Duodenal mucosa (tissue), 2 donors: Measurements from ENCODE around the gene DYSF.

ENCODE experiments used
- H3K27ac ChIP-seq: one replicate; pipeline ENCODE4 v1.7.0; 2013; ENCODE audit warnings: low read depth, low read length
- H3K27me3 ChIP-seq, 2 donors: one replicate each; pipeline ENCODE4 v1.7.0; 2013; ENCODE audit warnings: low read length in 2 of 2, control low read depth in 1 of 2; ENCODE audit not compliant: insufficient read depth in 2 of 2, control insufficient read depth in 1 of 2
- H3K36me3 ChIP-seq, 2 donors: one replicate each; pipeline ENCODE4 v1.7.0; 2013; ENCODE audit warnings: low read length in 2 of 2, control low read depth in 1 of 2; ENCODE audit not compliant: insufficient read depth in 2 of 2, control insufficient read depth in 1 of 2
- H3K4me1 ChIP-seq, 2 donors: one replicate each; pipeline ENCODE4 v1.7.0; 2013; ENCODE audit warnings: low read length in 2 of 2, control low read depth in 1 of 2; ENCODE audit not compliant: insufficient read depth in 2 of 2, control insufficient read depth in 1 of 2
- H3K4me3 ChIP-seq, 2 donors: one replicate each; pipeline ENCODE4 v1.7.0; 2013; ENCODE audit warnings: low read length in 2 of 2, low read depth in 1 of 2
- H3K9ac ChIP-seq, 2 donors: one replicate each; pipeline ENCODE4 v1.7.0; 2013; ENCODE audit warnings: low read length in 2 of 2, low read depth in 1 of 2
- H3K9me3 ChIP-seq, 2 donors: one replicate each; pipeline ENCODE4 v1.7.0; 2013; ENCODE audit warnings: low read length in 2 of 2, control low read depth in 1 of 2; ENCODE audit not compliant: control insufficient read depth in 1 of 2

DYSF gene

DNA sequence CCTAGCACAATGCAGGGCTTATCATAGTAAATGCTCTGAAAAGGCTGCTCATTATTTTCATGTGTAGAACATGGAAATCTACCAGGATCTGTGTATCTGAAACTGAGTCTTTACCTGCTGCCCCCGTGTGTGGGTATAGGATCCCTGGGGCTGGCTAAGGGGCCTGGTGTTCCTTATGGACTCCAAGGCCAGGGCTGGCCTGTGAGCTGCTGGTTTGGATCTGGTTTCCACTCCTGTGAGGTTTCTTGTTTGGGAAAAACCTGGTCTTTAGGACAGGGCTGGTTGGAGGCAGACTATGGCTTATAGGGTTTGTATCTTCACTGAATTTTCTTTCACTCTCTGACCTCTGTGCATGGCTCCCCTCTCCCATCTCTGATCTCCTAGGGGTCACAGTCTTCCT is 80.8 kb downstream of the DYSF start:
- Histone ChIP-seq H3K9ac (no peak overlapping the region), H3K4me1 (no peaks in the 10 kb centered on the region), H3K27ac (no peak overlapping the region), H3K9me3 (no peaks in the 10 kb centered on the region), H3K27me3 (no peaks in the 10 kb centered on the region), H3K36me3 (no peaks in the 10 kb centered on the region), H3K4me3 (no peak overlapping the region)

DNA sequence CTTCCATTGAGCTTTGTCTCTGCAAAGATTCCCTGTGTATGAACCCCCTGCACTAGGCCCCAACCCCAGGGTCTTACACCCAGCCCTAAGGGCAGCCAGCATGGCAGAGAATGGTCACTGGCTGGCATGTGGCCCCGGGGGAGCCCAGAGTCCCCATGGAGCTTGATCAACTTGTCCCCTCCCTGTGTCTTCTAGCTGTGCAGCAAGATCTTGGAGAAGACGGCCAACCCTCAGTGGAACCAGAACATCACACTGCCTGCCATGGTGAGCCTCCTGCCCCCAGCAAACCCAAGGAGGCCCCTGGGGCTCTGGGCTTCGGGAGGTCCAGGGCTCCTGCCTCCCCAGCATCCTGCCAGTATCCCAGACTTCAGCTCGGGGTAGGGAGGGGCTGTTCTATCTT is 81.5 kb downstream of the DYSF start:
- no peaks in the 10 kb centered on the region for H3K9me3 ChIP-seq
- no peak overlapping the region for H3K9ac ChIP-seq
- H3K4me1 ChIP-seq = no peaks in the 10 kb centered on the region
- no peaks in the 10 kb centered on the region for H3K36me3 ChIP-seq
- no peak overlapping the region for H3K4me3 ChIP-seq
- H3K27me3 ChIP-seq = no peaks in the 10 kb centered on the region
- H3K27ac ChIP-seq = no peak overlapping the region

- Histone ChIP-seq H3K27me3 (no peaks in the 10 kb centered on the region), H3K4me1 (no peaks in the 10 kb centered on the region), H3K36me3 (no peaks in the 10 kb centered on the region), H3K27ac (no peak overlapping the region), H3K9me3 (no peaks in the 10 kb centered on the region), H3K4me3 (no peak overlapping the region), H3K9ac (no peak overlapping the region)
These were observed 82.2 kb downstream of the DYSF start for GRCh38 chr2:71535526-71535925.

DNA sequence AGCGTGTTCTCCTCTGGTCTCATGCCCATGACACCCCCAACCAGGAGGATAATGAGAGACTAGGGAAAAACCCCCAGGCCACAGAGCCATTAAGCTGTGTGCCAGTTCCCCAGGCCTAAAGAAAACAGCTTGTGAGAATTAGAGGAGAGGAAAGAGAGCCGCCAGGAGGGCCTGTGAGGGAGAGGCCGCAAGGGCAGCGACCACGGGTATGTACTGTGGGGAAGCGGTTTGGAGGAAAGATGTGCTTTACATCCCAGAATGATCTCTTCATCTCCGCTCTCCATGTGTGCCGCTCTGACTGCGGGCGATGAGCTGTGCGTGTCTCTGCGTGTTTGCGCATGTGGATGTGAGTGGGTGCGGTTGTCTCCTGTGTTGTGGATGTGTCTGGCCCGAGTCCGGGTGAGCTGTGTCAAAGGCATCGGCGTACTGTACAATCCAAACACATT is 82.9 kb downstream of the DYSF start:
- Histone ChIP-seq H3K9ac (no peak overlapping the region), H3K36me3 (no peaks in the 10 kb centered on the region), H3K4me3 (no peak overlapping the region), H3K27me3 (no peaks in the 10 kb centered on the region), H3K9me3 (no peaks in the 10 kb centered on the region), H3K27ac (no peak overlapping the region), H3K4me1 (no peaks in the 10 kb centered on the region)

GRCh38 chr2:71538241-71538640 is 84.9 kb downstream of the DYSF start:
- Histone ChIP-seq H3K4me1 (no peaks in the 10 kb centered on the region), H3K4me3 (no peak overlapping the region), H3K27me3 (no peaks in the 10 kb centered on the region), H3K9me3 (no peaks in the 10 kb centered on the region), H3K36me3 (no peaks in the 10 kb centered on the region), H3K9ac (no peak overlapping the region), H3K27ac (no peak overlapping the region)

DNA sequence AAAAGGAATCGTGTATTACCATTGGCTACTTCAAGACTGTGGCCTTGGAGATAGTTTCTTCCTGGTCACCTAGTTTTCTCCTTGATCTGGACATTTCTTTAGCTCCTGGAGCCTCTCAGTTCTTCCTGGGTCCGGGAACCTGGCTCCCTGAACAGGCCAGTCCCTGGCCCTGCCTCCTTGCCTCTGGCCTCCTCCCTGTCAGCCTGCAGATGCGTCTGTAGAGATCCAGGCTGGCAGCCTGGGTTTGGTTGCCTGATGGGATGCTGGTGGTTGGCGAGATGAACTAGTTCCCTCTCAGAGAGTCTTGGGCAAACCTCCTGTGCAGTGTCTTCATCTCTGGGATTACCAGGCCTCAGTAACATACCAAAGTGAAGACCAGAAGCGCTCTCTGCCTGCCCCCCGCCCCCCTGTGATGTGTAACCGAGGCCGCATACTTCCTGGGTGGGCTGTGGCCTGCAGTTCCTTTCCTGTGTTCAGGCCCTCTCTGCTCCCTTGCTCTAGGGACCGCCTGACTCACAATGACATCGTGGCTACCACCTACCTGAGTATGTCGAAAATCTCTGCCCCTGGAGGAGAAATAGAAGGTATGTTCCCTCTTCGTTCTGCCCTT is 85.4 kb downstream of the DYSF start:
- Histone ChIP-seq H3K27me3 (no peaks in the 10 kb centered on the region), H3K4me1 (no peaks in the 10 kb centered on the region), H3K27ac (no peak overlapping the region), H3K9ac (no peak overlapping the region), H3K36me3 (no peaks in the 10 kb centered on the region), H3K4me3 (no peak overlapping the region), H3K9me3 (no peaks in the 10 kb centered on the region)

- Histone ChIP-seq H3K36me3 (no peaks in the 10 kb centered on the region), H3K4me1 (peaks cover 0 to 13% of the 10 kb centered on the region in 2 donors), H3K27me3 (no peaks in the 10 kb centered on the region), H3K9ac (no peak overlapping the region), H3K4me3 (no peak overlapping the region), H3K27ac (no peak overlapping the region), H3K9me3 (no peaks in the 10 kb centered on the region)
These were observed 87.5 kb downstream of the DYSF start for GRCh38 chr2:71540818-71541217.

- H3K9ac ChIP-seq = no peak overlapping the region
- H3K36me3 ChIP-seq = no peaks in the 10 kb centered on the region
- H3K4me1 ChIP-seq = peaks cover 5 to 13% of the 10 kb centered on the region in 2 donors
- H3K27me3 ChIP-seq = no peaks in the 10 kb centered on the region
- H3K9me3 ChIP-seq = no peaks in the 10 kb centered on the region
- H3K4me3 ChIP-seq = peak overlapping the region; percentile 31 to 42
- no peak overlapping the region for H3K27ac ChIP-seq
These were observed 91.7 kb downstream of the DYSF start for GRCh38 chr2:71544919-71545571.

DNA sequence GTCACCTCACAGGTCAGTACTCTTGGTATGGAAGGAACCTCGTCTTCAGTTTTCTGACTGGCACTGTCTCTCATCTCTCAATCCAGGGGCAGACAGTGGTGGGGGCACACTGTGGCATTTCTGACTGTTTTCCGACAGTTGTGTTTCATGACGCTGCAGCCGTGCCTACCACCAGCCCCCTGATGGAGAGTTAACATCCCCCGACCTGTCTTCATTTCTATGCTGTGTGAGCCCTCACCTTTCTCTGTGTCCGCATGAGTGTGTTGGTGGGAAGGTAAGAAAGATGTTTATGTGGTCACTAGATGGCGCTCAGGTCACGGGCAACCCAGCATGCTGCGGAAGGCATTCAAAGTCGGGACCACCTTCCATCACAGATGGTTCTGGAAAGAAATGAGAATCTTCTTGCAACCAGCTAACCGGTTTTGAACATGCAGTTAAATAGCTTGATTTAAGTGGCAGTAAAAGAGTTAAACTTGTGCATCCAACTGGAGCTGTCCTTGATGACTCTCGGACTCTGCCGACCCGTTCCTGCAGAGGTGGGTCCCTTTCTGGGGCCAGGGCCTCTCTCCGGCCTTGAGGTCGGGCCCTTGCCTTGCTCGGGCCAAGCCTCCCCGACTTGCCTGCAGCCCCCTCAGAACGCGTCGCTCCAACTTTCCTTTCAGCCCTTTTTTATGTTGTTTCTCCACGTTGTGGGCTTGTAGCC is 92.4 kb downstream of the DYSF start:
- Histone ChIP-seq H3K27ac (no peak overlapping the region), H3K9ac (no peak overlapping the region), H3K27me3 (no peaks in the 10 kb centered on the region), H3K36me3 (no peaks in the 10 kb centered on the region), H3K4me1 (peaks cover 5 to 13% of the 10 kb centered on the region in 2 donors), H3K9me3 (no peaks in the 10 kb centered on the region), H3K4me3 (peak overlapping the region; percentile 31 to 42)

DNA sequence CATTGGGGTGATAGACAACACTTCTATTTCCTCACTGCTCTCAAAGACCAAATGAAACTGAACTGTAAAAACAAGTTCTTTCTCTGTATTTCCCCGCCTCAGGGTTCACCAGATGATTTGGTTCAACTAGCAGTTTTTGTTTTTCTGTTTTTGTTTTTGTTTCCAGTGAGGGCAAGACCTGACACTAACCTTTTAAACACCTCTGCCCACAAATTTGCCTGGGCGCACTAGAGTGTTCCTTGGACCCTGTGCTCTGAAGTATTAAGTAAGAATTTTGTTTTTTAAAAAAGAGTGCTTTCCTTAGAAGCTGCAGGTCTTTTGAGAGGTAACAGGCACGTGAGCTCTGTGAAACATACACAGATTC is 92.9 kb downstream of the DYSF start:
- H3K27me3 ChIP-seq = no peaks in the 10 kb centered on the region
- peaks cover 5 to 13% of the 10 kb centered on the region in 2 donors for H3K4me1 ChIP-seq
- no peak overlapping the region for H3K27ac ChIP-seq
- H3K36me3 ChIP-seq = no peaks in the 10 kb centered on the region
- H3K9ac ChIP-seq = no peak overlapping the region
- no peaks in the 10 kb centered on the region for H3K9me3 ChIP-seq
- H3K4me3 ChIP-seq = no peak overlapping the region
